ENCODE data around the gene SLC31A2.
"Not testable (repeated sequence)": the region's sequence is repeated elsewhere in the genome, so short reads cannot be mapped to it uniquely, and the experiment has no call there.

The SLC31A2 gene, protein sequence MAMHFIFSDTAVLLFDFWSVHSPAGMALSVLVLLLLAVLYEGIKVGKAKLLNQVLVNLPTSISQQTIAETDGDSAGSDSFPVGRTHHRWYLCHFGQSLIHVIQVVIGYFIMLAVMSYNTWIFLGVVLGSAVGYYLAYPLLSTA

DNA sequence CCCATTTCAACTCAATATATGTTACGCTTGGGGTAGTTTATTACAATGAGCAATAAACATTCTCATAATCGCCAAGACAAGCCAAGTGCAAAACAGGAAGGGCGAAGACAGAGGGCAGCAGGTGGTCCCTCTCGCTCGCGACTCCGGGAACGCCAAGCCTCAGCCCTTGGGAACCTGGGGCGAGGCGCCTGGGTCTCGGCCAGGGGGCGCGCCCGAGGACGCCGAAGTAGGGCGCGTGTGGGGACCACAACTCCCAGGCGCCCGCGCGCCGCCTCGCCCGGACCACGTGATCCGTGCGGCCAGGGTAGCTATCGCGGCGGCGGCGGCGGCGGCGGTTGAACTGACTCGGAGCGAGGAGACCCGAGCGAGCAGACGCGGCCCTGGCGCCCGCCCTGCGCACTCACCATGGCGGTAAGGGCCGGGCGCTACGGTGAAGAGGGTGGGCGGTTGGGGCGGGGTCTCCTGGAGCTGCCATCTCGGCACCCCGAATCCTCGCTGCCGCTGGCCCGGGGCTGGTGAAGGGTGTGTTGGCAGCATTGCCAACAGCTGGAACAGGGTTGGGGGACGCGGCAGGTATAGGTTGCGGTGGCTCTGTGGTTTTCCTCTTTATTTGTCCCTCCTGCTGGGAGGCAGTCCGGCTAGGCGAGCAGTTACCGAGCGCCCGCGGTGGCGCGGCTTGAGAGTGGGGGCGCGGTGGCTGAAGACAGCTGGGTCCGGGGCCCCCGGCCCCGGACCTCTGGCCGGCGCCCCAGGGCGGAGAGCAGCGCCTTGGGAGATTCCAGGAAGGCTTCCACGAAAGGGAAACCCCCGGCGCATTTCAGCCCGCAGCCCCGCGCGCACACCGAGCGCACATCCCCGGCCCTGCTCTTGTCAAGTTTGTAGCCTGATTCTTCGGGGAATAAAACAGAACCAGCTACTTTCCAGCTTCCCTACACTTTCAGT is at the start of gene SLC31A2:
Gene SLC31A2, plus strand, starts transcription at position 338 of the 942 bp plus-strand sequence. Its CDS starts 68 bp downstream, at position 406.
- DNase-seq, result peak; percentile 95

DNA sequence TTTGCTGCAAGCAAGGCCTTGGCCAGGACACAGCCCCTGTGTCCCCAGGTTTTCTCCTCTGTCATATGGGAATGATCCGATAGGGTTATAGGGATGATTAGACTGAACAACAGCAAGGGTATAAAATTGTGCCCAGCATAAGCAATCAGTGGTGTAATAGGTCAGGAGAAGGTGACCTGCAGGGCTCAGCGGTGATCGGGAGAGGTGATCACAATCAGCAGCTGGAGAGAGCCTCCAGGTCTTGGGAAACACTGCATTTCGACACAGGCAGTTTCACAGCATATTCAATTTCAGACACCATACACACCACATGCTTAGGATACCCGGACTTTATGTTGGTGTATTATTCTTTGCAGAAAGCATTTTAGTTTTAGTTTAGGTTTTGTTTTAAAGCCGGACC is 45.5 kb upstream of the SLC31A2 start:
- DNase-seq, result not testable (repeated sequence)

DNA sequence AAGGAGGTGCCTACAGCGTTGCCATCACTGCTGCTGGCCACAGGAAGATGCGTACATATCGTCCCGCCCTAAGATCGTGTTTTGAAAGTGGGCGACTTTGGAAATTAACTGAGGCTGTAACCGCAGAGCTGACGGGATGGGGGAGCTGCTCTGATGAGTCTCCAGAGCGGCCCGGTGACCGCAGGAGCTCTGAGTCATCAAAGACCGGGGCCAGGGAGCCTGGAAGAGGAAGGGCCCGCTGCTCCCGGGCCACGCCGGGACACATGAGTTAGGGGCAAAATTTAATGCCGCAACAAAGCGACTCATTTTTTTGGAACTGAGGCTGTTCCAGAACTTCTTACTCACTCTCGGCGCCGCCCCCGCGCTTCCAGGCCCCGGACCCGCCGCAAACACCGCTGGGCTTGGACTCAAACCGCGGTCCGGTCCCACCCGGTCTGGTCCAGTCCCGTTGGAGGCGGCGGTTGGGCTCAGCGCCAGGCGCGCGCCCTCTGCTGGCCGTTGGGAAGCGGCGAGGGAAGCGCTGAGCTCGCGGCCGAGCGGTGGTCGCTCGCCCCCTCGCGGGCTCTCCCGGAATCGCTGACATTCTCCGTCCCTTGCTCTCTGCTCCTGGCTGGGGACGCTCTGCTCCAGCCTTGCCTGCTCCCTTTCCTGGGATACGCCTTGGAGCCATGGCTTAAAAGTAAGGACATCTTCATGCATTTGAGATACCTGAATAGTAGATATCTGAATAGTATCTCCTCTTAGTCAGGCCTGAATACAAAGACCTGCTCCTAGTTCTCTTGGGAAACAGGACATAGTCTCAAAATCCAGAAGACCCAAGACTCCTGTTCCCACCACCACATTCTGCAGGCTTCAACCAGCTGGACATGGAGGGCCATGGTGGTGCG is 39.5 kb upstream of the SLC31A2 start:
- DNase-seq, result not testable (repeated sequence)

DNA sequence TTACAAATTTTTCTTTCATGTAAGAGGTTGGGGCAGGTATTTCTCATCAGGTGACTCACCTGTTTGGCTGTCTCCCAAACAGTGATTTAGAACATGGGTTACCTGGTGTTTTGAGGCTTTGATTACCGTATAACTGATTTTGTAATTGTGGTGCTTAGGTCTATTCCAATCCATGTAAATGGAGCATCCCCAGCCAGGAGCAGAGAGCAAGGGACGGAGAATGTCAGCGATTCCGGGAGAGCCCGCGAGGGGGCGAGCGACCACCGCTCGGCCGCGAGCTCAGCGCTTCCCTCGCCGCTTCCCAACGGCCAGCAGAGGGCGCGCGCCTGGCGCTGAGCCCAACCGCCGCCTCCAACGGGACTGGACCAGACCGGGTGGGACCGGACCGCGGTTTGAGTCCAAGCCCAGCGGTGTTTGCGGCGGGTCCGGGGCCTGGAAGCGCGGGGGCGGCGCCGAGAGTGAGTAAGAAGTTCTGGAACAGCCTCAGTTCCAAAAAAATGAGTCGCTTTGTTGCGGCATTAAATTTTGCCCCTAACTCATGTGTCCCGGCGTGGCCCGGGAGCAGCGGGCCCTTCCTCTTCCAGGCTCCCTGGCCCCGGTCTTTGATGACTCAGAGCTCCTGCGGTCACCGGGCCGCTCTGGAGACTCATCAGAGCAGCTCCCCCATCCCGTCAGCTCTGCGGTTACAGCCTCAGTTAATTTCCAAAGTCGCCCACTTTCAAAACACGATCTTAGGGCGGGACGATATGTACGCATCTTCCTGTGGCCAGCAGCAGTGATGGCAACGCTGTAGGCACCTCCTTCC is 37.9 kb upstream of the SLC31A2 start:
- DNase-seq, result not testable (repeated sequence)

DNA sequence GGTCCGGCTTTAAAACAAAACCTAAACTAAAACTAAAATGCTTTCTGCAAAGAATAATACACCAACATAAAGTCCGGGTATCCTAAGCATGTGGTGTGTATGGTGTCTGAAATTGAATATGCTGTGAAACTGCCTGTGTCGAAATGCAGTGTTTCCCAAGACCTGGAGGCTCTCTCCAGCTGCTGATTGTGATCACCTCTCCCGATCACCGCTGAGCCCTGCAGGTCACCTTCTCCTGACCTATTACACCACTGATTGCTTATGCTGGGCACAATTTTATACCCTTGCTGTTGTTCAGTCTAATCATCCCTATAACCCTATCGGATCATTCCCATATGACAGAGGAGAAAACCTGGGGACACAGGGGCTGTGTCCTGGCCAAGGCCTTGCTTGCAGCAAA is 32.0 kb upstream of the SLC31A2 start:
- DNase-seq, result not testable (repeated sequence)

DNA sequence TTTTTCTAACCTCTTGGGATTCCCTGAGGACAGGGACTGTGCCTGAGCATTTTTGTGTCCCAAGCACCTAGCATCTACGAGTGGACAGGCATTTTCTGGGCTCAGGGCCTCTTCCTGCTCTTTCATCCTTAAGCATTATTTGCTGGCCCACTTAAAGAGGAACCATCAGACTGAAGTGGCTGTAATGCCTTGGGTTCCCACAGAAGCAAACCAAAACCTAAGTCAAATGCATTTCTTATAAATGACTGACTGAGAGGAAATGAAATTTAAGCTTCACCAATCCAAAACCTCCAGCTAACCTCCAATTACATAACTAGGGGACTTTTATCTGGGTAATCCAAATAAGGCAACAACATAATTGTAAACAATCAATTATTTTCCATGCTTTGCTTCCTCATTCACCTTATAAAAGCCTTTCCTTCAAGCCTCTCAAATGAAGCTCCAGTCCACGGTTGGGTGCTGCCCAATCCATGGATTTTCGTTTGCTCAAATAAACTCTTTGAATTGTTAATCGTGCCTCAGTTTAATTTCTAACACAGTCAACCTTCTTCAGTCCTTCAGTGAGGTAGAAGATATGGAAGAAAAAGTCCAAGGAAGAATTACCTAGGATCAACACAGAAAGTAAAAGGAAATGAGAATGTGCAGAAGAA is 25.3 kb upstream of the SLC31A2 start:
- DNase-seq, result no peak

DNA sequence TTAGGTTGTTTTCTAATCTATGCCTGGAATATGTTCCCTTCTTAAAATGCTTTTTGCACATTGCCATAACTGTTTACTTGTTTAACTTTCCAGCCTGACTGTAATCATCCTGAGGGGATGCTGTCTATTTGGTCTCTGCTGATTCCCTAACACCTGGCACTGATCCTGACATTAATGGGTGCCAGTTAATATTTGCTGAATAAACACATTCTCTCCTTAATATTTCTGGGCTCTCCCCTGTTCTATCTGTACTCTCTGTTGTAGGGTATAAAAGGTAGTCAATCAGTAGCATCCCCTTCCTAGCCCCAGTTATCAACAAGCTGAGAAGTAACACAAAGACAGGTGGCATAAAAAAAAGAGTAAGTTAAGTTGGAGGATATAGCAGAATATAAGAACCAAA is 21.3 kb upstream of the SLC31A2 start:
- DNase-seq, result no peak

DNA sequence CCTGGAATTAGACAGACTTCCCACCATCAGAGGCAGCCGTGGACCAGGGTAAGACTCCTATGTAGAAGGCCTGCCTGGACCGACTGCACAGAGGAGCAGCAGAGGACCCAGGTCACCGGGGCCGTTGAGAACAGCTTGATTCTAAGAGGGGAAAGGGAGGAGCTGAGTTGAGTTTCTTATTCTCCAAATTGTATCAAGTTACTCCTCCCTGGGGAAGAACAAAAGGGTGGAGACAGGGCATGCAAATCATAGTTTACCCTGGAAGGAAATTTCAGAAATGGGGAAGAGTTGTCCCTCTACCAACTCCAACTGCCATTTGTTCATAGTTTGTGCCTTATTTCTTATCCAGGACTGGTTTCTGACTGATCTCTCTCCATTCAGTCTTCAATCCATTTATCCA is 20.9 kb upstream of the SLC31A2 start:
- DNase-seq, result no peak

DNA sequence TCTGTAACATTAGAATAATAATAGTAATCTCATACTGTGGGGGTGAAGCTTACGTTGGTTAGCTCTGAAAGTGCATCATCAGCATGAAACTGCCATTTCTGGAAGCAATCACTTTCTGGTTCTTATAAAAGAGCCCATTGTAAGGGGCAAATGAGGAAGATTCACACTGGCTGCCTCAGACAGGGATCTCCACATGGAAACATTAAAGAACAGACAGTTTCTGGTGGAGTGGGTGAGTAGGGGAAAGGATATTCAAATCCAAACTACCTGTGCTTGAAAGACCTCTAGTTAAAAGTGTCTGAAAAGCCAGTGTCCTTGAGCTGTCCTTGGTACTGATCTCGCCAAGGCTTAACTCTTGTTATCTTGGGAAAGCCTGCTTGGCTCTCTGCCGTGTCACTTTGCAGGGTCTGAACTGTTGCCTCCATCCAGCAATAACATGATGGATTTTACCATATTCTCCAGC is 19.1 kb upstream of the SLC31A2 start:
- DNase-seq, result no peak

DNA sequence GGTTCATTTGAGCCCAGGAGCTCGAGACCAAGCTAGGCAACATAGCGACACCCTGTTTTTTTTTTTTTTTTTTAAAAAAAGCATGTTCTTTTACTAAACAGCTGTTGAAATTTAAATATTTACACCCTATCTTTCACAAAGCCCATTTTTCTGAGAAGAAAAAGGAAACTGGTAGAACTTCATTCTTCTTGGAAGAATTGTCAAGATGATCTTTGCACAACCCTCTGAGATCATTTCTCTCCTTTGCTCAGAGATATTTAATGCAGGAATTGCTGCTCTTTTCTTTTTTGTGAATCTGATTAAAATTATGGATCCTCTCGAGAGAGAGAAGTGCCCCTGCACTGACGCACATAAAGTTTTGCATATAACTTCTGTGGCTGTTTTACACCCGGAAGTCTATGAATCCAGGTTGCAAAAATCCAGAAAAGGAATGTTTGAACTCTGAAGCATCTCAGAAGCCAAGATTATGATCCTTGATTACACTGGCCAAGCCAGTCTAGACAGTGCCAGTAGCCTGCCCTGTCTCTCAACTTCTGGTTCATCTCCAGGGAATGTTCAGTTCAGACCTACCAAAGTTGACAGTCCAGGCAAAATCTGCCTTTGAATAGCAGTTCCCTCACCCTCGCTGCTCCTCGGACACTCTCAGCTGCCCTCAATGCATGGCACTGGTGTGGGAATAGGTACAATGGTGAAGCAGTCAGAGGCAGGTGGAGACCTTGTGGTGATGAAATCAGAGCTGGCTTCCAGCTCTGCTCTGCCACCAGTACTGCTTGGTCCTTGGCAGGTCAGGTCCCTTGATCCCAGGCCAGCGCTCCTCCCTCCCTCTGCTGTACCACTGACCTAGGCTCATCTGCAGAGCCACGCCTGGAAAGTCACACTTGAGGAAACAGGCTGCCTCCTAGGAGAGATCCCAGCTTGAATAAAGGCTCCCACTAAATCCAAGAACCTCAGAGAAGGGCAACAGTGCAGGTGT is 13.3 kb upstream of the SLC31A2 start:
- DNase-seq, result no peak

DNA sequence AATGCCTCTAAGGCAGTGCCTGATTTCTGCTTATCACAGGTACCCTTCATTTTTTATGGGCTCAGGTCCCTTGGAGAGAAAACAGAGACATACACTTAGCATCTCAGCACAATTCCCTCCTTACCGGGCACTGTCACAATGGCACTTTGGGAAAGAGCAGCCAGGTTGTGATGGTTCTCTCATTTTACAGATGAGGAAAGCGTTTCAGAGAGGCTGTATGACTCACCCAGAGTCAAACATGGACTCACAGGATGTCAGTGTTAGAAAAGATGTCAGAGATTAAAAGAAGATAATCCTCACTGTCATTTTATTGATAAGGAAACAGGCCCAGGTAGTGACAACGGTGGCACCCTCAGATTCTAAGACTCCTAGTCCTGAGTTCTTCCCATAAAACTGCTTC is 12.0 kb upstream of the SLC31A2 start:
- no peak for DNase-seq

DNA sequence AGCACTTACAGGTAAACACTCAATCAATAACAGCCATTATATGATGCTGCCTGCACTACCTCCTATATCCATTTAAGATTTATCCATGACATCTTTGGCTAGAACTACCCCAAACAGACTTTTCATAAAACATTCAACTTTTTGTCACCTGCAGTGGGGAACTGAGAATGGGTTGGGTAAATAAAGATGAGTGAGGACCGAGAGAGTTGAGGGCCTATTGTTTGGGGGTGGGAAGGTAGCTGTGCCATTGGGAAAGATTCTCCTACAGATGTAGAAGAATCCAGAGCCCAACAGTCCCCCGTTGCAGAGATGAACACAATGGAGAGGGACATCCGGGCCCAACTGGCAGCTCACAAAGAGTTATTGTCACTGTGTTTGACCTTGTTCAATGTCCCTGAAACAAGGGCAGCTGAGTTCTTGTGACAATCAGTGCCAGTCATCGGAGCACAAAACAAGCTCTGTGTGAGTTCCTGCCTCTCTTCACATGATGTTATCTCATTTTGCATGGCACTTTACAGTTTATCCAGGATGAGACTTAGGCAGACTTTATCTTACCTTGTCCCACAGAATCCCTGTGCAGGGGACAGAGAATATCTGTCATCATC is 11.5 kb upstream of the SLC31A2 start:
- no peak for DNase-seq

DNA sequence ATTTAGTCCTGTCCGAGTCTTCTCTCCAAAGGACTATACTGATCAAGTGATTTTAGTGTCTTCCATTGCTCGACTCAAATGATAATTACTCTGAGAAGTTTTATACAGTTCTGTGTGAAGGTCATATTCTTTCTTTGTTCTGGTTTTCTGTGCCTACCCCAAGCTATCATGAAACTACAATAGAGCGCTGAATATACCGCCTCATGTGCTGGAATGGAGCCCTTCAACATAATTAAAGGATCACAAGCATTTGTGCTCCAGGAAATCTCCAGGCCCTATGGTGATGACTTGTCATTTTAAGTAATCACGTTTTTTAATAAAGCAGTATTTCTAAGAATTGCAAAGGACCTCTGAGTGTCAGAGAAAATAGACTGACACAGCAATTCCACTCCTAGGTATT is 10.9 kb upstream of the SLC31A2 start:
- DNase-seq, result no peak

DNA sequence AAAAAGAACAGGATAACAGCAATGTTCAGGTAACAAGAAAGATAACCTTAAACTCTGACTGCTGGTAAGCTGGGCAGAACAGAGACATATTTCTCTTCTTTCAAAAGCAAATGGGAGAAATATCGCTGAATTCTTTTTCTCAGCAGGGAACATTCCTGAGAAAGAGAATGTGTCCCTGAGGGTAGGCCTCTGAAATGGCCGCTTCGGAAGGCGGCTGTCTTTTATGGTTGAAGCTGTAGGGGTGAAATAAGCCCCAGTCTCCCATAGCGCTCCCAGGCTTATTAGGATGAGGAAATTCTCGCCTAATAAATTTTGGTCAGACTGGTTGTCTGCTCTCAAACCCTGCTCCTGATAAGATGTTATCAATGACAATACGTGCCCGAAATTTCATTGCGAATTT is 9.9 kb upstream of the SLC31A2 start:
- DNase-seq, result not testable (repeated sequence)

DNA sequence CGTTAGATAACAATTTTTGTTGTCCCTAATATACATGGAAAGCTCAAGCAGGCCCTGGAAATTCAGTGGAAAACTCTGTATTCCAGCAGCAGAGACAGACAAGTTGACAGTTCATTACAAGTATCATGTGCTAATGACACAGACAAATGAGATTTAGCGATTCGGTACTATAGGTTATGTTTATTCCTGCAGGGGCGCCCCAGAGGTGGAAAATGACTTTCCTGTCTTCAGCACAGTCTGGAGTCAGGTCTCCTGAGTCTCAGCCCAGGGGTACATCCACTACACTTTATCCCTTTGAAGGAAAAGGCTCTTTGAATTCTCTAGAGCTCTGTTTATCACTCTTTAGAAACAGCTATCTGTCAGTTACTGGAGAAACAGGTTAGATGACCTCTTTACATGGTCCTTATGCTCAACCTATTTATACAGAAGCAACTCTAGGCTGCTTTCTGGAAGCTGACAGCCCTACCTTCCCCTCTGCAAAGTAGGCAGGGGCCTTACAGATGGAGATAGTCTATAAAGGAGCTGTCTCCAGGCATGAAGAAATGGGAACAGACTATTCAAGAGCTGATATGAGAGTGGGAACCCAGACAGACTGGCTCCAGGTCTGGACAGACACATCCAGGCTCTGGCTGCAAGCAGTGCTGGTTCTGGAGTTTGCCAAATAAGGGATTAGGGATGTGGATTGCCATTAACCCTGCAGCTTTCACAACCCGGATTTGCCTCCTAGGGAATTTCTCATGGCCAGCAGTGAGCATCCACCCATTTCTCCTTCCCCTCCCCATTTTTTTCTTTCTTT is 7.2 kb upstream of the SLC31A2 start:
- no peak for DNase-seq

DNA sequence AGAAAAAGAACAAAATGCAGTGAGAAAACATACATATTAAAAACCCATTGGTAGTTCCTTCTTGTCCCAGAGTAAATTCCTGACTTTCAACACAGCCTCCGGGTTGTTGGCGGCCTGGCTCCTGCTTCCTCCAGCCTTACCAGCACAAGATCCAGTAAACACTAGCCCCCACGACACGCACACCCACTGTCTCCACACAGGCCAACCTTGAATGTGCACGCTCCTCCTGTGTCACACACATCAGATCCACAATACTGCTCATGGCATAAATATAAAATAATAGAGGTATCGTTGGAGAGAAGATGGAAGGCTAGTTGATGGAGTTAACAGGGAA is 2.5 kb upstream of the SLC31A2 start:
- DNase-seq, result no peak

DNA sequence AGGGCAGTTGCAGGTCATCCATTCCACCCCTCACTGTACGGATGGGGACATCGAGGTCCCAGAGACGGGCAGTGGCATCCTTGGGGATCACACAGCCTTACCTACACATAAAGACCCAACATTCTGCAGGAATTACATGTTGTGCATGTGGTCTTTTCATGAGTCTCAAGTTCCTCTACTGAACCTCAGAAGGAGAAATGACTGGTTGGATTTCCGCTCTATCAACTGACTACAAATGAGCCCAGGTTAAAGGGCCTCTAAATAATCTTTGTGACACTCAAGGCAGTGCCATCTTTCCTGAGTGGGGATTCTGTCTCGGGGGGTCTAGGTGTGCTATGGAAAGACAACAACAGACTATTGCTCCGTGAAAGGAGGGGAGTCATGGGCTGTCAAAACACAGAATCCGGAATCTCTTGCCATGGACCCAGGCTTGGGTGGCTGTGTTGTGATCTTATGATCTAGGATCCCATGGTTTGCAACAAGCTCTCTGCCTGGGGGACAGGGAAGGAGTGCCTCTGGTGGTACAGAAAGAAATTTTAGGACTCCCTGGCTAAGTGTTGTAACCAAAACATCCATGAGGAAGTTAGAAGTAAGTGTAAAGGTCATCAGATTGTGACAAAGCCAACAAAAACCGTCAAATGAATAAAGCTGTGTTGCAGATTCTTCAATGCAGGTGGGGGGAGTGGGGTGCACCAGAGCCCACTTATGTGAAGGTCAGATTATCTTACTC is 1.9 kb upstream of the SLC31A2 start:
- no peak for DNase-seq

DNA sequence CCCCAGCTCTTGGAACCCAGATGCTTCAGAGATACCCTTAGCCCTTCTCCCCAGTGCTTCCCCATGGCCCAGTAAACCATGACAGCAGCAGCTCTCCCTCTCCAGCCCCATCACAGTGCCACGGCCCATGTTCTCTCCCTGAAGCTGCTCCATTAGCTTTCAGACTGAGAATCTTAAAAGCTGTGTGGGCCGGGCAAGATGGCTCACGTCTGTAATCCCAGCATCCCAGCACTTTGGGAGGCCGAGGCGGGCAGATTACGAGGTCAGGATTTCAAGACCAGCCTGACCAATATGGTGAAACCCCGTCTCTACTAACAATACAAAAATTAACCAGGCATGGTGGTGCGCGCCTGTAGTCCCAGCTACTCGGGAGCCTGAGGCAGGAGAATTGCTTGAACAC is 1.2 kb upstream of the SLC31A2 start:
- not testable (repeated sequence) for DNase-seq

Data from activated effector memory CD4-positive, alpha-beta T cell treated with anti-CD3 and anti-CD28 coated beads, Interleukin-2, amount 50 U/mL, for 16 hours (primary cell).